GM10266 (cell line): ENCODE results near the gene C1orf116.

ENCODE experiments used
- DNase-seq: peaks from one replicate; pipeline ENCODE4 v3.0.0; 2012; ENCODE audit errors: extremely low spot score
- TF ChIP-seq, protein P1 (sequence below): IDR thresholded peaks from 2 replicates; pipeline ENCODE4 v1.5.1; 2012; ENCODE audit warnings: mild to moderate bottlenecking, low read depth; ENCODE audit not compliant: control insufficient read depth, insufficient read depth; ENCODE audit errors: missing control alignments

The C1orf116 gene

DNA sequence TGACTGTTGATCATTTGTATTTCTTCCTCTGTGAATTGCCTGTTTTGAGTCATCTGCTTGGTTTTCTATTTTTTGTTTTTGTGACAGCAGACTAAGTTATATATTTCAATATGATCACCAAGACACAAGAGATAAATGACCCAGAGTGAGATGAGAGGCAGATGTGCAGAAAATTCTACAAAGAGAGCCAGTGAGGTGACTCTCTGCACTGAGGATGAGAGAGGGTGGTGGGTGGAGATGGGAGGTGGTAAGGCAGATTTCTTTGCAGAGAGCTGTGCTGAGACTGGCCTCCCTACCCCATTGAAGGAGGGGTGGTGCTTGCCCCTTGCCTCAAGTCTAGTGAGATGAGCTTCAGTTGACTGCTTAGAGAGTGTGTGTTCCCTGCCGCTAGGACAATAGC is 44.7 kb downstream of the C1orf116 start:
- TF ChIP-seq, protein P1, sequence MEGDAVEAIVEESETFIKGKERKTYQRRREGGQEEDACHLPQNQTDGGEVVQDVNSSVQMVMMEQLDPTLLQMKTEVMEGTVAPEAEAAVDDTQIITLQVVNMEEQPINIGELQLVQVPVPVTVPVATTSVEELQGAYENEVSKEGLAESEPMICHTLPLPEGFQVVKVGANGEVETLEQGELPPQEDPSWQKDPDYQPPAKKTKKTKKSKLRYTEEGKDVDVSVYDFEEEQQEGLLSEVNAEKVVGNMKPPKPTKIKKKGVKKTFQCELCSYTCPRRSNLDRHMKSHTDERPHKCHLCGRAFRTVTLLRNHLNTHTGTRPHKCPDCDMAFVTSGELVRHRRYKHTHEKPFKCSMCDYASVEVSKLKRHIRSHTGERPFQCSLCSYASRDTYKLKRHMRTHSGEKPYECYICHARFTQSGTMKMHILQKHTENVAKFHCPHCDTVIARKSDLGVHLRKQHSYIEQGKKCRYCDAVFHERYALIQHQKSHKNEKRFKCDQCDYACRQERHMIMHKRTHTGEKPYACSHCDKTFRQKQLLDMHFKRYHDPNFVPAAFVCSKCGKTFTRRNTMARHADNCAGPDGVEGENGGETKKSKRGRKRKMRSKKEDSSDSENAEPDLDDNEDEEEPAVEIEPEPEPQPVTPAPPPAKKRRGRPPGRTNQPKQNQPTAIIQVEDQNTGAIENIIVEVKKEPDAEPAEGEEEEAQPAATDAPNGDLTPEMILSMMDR: no peak
- no peak for DNase-seq

DNA sequence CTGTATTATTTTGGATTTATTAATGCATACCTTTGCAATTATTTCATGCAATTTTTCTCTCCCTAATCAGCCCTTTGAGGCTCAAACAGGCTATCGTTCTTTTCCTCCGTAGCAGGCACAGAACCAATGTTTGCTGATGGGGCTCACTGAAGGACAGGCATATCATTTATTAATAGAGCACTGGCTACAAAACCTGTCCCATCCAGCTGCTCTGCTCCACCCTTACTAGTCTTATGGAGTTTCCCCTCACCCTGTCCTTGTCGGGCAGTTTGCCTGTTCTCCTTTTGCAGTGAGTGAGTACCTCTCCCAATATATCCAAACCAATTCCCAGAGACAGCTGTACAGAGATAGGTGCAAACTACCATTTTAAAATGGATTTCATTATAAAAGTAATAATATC is 45.7 kb downstream of the C1orf116 start:
- DNase-seq: no peak
- TF ChIP-seq, protein P1: no peak

DNA sequence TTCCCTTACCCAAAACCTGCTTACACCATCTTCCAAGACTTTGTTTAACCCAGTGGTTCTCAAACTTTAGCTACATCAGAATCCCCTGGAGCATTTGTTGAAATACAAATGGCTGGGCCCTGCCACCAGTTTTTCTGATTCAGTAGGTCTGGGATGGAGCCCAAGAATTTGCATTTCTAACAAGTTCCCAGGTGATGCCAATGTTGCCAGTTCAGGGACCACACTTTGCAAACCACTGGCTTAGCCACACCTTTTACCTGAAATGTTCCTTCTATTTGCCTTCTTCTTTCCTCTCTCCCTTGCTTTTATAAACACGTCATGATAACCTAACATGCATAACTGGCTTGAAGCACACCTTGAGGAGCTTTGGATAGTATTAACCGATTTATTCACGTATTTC is 46.2 kb downstream of the C1orf116 start:
- TF ChIP-seq, protein P1: no peak
- no peak for DNase-seq

DNA sequence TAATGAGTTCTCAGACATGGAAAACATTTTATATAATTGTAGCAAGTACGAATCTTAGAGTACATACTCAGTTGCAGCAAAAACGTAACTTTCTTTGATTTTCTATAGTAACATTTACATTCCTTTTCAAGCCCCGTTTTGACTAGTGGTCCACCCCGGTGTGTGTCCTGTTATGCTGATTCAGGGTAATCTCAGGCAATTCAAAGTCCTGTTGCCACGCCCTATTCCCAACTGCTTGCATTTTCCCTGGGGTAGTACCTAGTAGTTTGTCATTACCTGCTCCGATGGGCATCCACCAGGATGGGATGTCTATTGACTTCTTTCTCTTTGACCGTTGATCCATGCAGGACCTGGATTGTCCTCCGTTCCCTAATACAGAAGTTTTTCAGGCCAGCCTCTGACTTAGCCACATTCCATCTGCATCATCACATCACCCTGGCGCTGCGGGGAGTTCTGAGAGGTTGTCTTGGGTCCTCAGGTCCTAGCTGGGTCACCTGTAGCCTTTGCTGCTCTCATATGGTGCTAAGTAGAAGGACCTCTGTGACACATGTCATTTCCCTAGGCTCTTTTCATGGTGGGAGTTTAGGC is 47.3 kb downstream of the C1orf116 start:
- no peak for DNase-seq
- TF ChIP-seq, protein P1: no peak

DNA sequence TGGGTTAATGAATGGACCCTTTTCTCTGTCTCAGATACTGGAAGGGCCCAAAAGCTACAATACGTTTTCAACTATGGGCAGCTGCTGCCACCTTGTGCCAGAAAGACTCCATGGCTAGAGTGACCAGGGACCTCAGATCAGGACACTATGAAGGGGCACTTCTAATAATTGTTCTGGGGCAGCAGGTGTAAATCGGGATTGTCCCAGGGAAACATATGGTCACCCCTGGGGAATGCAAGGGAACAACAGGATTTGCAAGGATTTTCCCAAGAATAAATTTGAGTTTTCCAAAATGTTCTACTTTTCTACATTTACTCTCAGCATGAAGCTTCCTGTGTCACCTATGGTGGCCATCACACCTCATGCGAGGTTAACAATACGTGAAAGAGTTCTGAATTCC is 50.3 kb downstream of the C1orf116 start:
- TF ChIP-seq, protein P1: peak; percentile 91
- peak; percentile 65 for DNase-seq

DNA sequence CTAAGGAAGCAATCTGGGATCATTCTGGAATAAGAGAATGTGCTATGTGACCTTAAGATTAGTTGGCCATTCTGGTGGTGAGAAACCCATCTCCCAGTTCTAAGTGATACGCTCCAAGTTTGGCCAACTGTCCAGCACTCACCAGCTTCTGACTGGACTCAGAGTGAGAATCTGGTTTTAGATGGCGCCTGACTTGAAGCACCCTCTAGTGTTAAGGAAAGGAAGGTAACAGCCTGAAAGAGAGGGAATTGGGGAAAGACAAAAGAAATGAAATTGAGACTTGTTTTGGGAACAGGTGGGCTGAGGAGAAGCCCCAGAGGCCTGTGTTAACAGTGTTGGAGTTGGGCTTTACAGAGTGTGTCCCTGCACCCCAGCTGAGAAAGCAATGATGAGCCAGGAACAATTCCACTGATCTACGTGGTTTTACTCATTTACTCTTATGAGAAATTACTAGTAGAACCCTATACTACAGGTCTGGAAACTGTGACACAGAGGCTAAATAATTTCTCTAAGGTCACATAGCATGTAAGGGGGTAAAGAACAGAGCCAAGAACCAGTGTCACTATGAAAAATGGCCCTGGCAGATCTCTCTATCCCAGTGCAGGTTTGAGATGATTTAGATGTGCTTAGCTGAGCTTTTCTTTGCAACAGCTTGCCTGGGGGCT is 53.0 kb downstream of the C1orf116 start:
- peak; percentile 30 for DNase-seq

DNA sequence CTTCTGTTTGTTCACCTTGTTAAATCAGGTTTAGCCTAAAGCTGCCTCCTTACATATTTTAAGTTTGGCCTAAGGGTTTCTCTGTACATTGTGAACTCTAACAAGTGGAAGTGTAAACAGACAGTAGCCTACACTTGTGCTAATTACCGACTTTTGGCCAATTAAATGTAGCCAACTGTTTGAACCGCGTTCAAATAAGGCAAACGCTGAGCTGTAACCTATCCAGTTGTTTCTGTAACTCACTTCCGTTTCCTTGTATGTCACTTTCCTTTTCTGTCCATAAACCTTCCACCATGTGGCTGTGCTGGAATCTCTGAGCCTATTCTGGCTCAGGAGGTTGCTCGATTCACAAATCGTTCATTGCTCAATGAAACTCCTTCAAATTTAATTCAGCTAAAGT is 54.3 kb downstream of the C1orf116 start:
- TF ChIP-seq, protein P1: no peak
- no peak for DNase-seq

More for the DNA sequence above, 53.0 kb downstream of the C1orf116 start:
- TF ChIP-seq, protein P1: peak; percentile 78
